Keratinocyte (primary cell): ENCODE measurements around the gene TCERG1L. TPM values are rescaled to one million over a fixed set of nuclear protein-coding genes. Genes with fewer than 3 reads are reported as not detected.

ENCODE experiments used
- DNase-seq: peaks from one replicate; pipeline ENCODE4 v3.0.0-alpha.2; 2011; ENCODE audit warnings: low read depth, missing footprints, low spot score
- FAIRE-seq: peaks from 2 replicates; lab custom pipeline; 2011; peaks lifted over from hg19 to GRCh38; lab: Jason Lieb, UNC
- H2AFZ ChIP-seq: 2 replicates; pipeline ENCODE4 v1.6.0; 2012; ENCODE audit warnings: low read length, control low read depth, inconsistent platforms; ENCODE audit not compliant: control insufficient read depth
- H3K27ac ChIP-seq: 2 replicates; pipeline ENCODE4 v1.5.1; 2011; ENCODE audit warnings: low read length; ENCODE audit not compliant: control insufficient read depth, insufficient read depth
- H3K27me3 ChIP-seq: 3 replicates; pipeline ENCODE4 v1.6.0; 2011; ENCODE audit warnings: low read length; ENCODE audit not compliant: control insufficient read depth, insufficient read depth; ENCODE audit errors: extremely low read depth
- H3K36me3 ChIP-seq, 2 experiments: 2 replicates in 1 of 2; 3 replicates in 1 of 2; pipeline ENCODE4 v1.5.1; 2011; ENCODE audit warnings: low read length in 2 of 2, mild to moderate bottlenecking in 1 of 2; ENCODE audit not compliant: control insufficient read depth in 2 of 2, insufficient read depth in 2 of 2; ENCODE audit errors: extremely low read depth in 1 of 2
- H3K4me1 ChIP-seq: 3 replicates; pipeline ENCODE4 v1.5.1; 2011; ENCODE audit warnings: low read length; ENCODE audit not compliant: control insufficient read depth, insufficient read depth; ENCODE audit errors: extremely low read depth
- H3K4me2 ChIP-seq: 3 replicates; pipeline ENCODE4 v1.6.0; 2011; ENCODE audit warnings: low read depth, low read length; ENCODE audit not compliant: control insufficient read depth, insufficient read depth; ENCODE audit errors: extremely low read depth
- H3K4me3 ChIP-seq, 3 experiments: fragments of 200-600 bp in 1 of 3; sonication (generic) in 1 of 3; 2 replicates in 2 of 3; 3 replicates in 1 of 3; pipeline ENCODE4 v1.5.1; 2011 to 2016; ENCODE audit warnings: low read length in 3 of 3, mild to moderate bottlenecking in 3 of 3, control low read depth in 2 of 3, inconsistent platforms in 1 of 3, low read depth in 1 of 3, mixed read lengths in 1 of 3, mixed run types in 1 of 3, moderate library complexity in 1 of 3; ENCODE audit not compliant: control insufficient read depth in 2 of 3, insufficient read depth in 2 of 3; ENCODE audit errors: extremely low read depth in 1 of 3
- H3K79me2 ChIP-seq: 2 replicates; pipeline ENCODE4 v1.6.0; 2012; ENCODE audit warnings: low read length; ENCODE audit not compliant: control insufficient read depth, insufficient read depth
- H3K9ac ChIP-seq: 3 replicates; pipeline ENCODE4 v1.6.0; 2011; ENCODE audit warnings: low read length; ENCODE audit not compliant: control insufficient read depth, insufficient read depth; ENCODE audit errors: extremely low read depth
- H3K9me1 ChIP-seq: 3 replicates; pipeline ENCODE4 v1.6.0; 2011; ENCODE audit warnings: low read length; ENCODE audit not compliant: control insufficient read depth, insufficient read depth; ENCODE audit errors: extremely low read depth
- H3K9me3 ChIP-seq: 2 replicates; pipeline ENCODE4 v1.5.1; 2012; ENCODE audit warnings: low read depth, low read length; ENCODE audit not compliant: control insufficient read depth
- H4K20me1 ChIP-seq: 3 replicates; pipeline ENCODE4 v1.6.0; 2011; ENCODE audit warnings: low read length; ENCODE audit not compliant: control insufficient read depth, insufficient read depth; ENCODE audit errors: extremely low read depth
- CTCF ChIP-seq, 3 experiments: IDR thresholded peaks in 1 of 3; conservative IDR thresholded peaks in 1 of 3; optimal IDR thresholded peaks in 1 of 3; 2 replicates in 2 of 3; 3 replicates in 1 of 3; pipeline versions ENCODE3 to v1.5.1; 2011; ENCODE audit warnings: low read length in 3 of 3, mild to moderate bottlenecking in 3 of 3, moderate library complexity in 2 of 3, control low read depth in 1 of 3, inconsistent platforms in 1 of 3; ENCODE audit not compliant: insufficient read depth in 2 of 3; ENCODE audit errors: extremely low read depth in 1 of 3
- EZH2 ChIP-seq: IDR thresholded peaks from one replicate; pipeline ENCODE4 v1.6.1; 2012; ENCODE audit warnings: inconsistent platforms, mild to moderate bottlenecking, low read length, moderate library complexity
- dilution Hi-C: fragments of 300-500 bp; cut with MboI; formaldehyde crosslinking; loops from one replicate; pipeline ENCODE4 v1.7.0; 2020; ENCODE audit warnings: low sequenced_read_pairs; ENCODE audit not compliant: extremely low pct_ligation_motif_present
- polyA plus RNA-seq, 5 experiments: library from polyadenylated mRNA; depleted of rRNA in 3 of 5; stranded (reverse) in 3 of 5; stranded (forward) in 1 of 5; unstranded in 1 of 5; fragments of >200 nt; gene quantifications; 1 replicate in 1 of 5; 2 replicates in 3 of 5; 3 replicates in 1 of 5; pipeline versions ENCODE4 v1.2.1 to v1.2.3, GENCODE V29; 2011 to 2012; ENCODE audit warnings: missing spikeins in 2 of 5, low read depth in 1 of 5, low replicate concordance in 1 of 5

TCERG1L gene
- polyA plus RNA-seq, 1 donor (not counting 4 experiments of a cell fraction or from before 2014, with no cell fraction given) = not detected

GRCh38 chr10:131219584-131219886 lies 92.0 kb downstream of the TCERG1L start:
- H3K9me3 ChIP-seq = peaks cover 19% of the 10 kb centered on the region
- H2AFZ ChIP-seq = no peak overlapping the region
- TF ChIP-seq CTCF (optimal IDR thresholded peaks at IDR 0.05 in 1 of 3, IDR thresholded peaks at IDR 0.05 in 1 of 3, conservative IDR thresholded peaks at IDR 0.05 in 1 of 3; ENCODE audit: extremely low read depth in 1 of 3, insufficient read depth in 2 of 3, low read length in 3 of 3) (no peak), EZH2 (no peak)
- no peaks in the 10 kb centered on the region for H3K79me2 ChIP-seq
- no peaks in the 10 kb centered on the region for H3K9me1 ChIP-seq
- H3K4me3 ChIP-seq = no peak overlapping the region
- H3K4me2 ChIP-seq = no peak overlapping the region
- no peak for FAIRE-seq
- H3K27me3 ChIP-seq = no peaks in the 10 kb centered on the region
- DNase-seq = no peak
- dilution Hi-C loops = no loop called here
- H3K4me1 ChIP-seq = no peaks in the 10 kb centered on the region
- no peaks in the 10 kb centered on the region for H3K36me3 ChIP-seq
- H3K27ac ChIP-seq = no peak overlapping the region
- H3K9ac ChIP-seq = no peak overlapping the region
- no peaks in the 10 kb centered on the region for H4K20me1 ChIP-seq

GRCh38 chr10:131218811-131219583 lies 92.5 kb downstream of the TCERG1L start:
- TF ChIP-seq EZH2 (no peak), CTCF (optimal IDR thresholded peaks at IDR 0.05 in 1 of 3, IDR thresholded peaks at IDR 0.05 in 1 of 3, conservative IDR thresholded peaks at IDR 0.05 in 1 of 3; ENCODE audit: extremely low read depth in 1 of 3, insufficient read depth in 2 of 3, low read length in 3 of 3) (no peak)
- Histone ChIP-seq H3K79me2 (no peaks in the 10 kb centered on the region), H3K27ac (no peak overlapping the region), H3K9me3 (peaks cover 19% of the 10 kb centered on the region), H4K20me1 (no peaks in the 10 kb centered on the region), H3K9me1 (no peaks in the 10 kb centered on the region), H3K4me3 (no peak overlapping the region), H2AFZ (no peak overlapping the region), H3K9ac (no peak overlapping the region), H3K36me3 (no peaks in the 10 kb centered on the region), H3K4me2 (no peak overlapping the region), H3K27me3 (no peaks in the 10 kb centered on the region), H3K4me1 (no peaks in the 10 kb centered on the region)
- no peak for DNase-seq
- FAIRE-seq = no peak
- dilution Hi-C loops = no loop called here
